Hepatocyte (in vitro differentiated cells): Measurements from ENCODE around the gene PINLYP.

Experiments
- EZH2 ChIP-seq: fragments of 200-600 bp; sonication (generic); IDR thresholded peaks from 2 replicates; pipeline ENCODE4 v1.6.1; 2016; ENCODE audit warnings: antibody characterized with exemption, mild to moderate bottlenecking, borderline replicate concordance
- EZH2phosphoT487 ChIP-seq: fragments of 200-600 bp; sonication (generic); IDR thresholded peaks from one replicate; pipeline ENCODE4 v1.6.1; 2018; ENCODE audit warnings: antibody characterized with exemption, mild to moderate bottlenecking, low read depth, moderate library complexity; ENCODE audit not compliant: unreplicated experiment, severe bottlenecking
- TF ChIP-seq, protein P1 (sequence below): fragments of 200-600 bp; sonication (generic); IDR thresholded peaks from 2 replicates; pipeline ENCODE4 v1.5.1; 2016; ENCODE audit warnings: antibody characterized with exemption, mild to moderate bottlenecking; ENCODE audit not compliant: poor library complexity

DNA sequence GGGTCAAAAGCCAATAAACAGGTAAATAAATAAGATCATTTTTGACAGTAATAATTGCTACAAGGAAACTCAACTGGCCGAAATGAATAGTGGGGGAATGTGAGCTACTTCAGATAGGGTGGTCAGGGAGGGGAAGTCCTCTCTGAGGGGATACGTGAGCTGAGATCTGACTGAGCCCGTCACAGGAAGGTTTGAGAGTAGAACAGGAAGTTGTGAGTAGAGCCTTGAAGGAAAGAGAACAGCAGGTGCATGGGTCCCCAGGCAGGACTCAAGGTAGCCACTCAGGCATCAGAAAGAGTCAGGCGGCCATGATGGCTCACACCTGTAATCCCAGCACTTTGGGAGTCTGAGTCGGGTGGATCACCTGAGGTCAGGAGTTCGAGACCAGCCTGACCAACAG lies 14.1 kb downstream of the PINLYP start:
- TF ChIP-seq EZH2 = no peak
- TF ChIP-seq, protein P1, sequence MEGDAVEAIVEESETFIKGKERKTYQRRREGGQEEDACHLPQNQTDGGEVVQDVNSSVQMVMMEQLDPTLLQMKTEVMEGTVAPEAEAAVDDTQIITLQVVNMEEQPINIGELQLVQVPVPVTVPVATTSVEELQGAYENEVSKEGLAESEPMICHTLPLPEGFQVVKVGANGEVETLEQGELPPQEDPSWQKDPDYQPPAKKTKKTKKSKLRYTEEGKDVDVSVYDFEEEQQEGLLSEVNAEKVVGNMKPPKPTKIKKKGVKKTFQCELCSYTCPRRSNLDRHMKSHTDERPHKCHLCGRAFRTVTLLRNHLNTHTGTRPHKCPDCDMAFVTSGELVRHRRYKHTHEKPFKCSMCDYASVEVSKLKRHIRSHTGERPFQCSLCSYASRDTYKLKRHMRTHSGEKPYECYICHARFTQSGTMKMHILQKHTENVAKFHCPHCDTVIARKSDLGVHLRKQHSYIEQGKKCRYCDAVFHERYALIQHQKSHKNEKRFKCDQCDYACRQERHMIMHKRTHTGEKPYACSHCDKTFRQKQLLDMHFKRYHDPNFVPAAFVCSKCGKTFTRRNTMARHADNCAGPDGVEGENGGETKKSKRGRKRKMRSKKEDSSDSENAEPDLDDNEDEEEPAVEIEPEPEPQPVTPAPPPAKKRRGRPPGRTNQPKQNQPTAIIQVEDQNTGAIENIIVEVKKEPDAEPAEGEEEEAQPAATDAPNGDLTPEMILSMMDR = no peak
- TF ChIP-seq EZH2phosphoT487 = no peak
